ENCODE results near the gene SLC22A15. TPM values are rescaled to one million over a fixed set of nuclear protein-coding genes. Genes with fewer than 3 reads are reported as not detected.

The SLC22A15 gene
- total RNA-seq, 1 experiment from 2014 or later = 0.60 TPM

DNA sequence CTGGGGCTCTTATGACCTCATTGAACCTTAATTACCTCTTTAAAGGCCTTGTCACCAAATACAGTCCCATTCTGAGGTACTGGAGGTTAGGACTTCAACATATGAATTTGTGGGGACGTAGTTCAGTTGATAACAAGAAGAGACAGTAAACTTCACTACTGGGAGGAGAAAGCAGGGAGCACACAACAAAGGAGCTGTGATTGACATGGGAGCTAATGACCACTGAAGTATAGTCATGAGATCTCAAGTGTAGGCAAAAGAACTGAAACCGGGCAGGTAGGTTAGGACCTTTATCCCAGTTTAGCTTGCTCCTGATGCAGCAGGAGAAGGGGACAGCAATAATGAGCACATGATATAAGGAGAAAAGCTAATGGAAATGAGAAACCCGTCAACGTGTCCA is 123.1 kb downstream of the SLC22A15 start:
- DNase-seq (ENCODE audit: low spot score) = no peak

DNA sequence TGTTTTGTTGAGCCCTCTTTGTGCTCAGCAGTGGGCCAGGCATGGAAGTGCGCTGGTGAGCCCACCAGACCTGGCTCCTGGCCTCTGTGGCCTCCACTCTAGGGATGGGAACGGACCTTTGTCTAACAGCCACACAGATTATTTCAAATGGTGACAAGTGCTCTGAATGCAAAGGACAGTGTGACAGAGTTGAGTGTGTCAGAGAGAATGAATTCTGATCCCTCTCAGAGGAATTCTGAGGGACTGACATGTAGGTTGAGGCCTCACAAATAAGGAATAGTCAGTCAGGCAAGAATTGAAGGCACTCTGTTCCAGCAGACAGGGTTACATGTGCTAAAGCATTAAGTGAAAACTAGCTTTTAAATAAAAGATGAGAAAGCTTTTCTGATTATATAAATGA is 123.6 kb downstream of the SLC22A15 start:
- DNase-seq (ENCODE audit: low spot score) = no peak

DNA sequence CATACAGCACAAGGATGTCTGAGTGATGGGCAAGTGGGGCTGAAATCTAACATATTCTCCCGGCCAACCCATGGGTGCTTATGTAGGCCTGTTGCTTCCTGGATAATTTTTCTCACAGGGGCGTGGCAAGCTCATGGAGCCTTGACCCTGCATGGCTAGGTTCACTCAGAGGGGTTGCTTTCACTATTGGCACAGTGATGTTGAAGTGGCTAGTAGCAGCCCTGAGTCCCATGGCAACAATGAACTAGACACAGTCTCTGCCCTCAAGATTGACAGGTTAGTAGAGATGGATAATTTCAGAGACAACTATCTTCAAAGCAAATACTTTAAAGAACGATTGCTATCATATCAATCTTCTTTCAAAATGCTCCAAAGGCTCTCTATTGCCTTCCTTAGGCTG is 128.4 kb downstream of the SLC22A15 start:
- no peak for DNase-seq (ENCODE audit: low spot score)

DNA sequence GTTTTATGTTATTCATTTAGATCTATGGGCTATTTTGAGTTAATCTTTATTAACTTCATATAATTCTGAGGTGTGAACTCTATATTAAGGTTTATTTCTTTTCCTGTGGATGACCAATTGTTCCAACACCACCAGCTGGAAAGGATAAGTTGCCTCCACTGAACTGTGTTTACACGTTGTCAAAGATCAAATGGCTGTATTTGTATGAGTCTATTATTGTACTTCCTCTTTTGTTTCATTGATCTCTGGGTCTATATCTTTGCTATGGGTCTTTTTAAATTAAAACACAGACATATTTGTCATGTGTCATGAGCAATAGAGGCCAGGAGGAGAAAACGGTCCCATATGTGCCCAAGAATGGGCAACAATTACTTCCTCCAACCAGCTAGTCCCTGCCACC is 129.7 kb downstream of the SLC22A15 start:
- no peak for DNase-seq (ENCODE audit: low spot score)

DNA sequence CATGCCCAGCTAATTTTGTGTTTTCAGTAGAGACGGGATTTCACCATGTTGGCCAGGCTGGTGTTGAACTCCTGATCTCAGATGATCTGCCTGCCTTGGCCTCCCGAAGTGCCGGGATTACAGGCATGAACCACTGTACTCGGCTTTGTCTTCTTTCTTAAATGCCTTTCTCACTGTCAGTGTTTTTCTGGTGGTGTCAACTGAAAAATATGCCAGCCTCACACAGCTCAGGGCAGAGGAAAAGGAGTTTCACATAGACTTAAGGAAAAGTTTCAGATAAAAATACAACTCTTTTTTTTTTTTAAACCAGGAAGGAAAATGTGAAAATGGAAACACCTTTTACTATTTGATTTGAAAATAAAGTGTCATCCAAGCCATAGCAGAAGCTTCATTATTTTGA is 130.3 kb downstream of the SLC22A15 start:
- no peak for DNase-seq (ENCODE audit: low spot score)

DNA sequence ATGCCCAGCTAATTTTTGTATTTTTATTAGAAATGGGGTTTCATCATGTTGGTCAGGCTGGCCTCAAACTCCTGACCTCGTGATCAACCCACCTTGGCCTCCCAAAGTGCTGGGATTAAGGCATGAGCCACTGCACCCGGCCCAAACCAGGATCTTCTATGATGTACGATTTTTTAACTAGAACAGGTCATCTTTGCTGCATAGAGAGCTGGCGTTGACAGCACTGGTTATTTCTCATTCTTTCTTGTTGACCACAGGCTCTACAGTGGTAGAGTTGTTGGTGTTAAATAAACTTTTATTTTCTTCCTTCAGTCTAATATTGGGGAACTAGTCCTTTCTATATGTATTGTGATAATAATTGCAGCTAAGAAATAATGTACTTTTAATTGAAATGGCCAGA is 131.1 kb downstream of the SLC22A15 start:
- DNase-seq (ENCODE audit: low spot score) = no peak

DNA sequence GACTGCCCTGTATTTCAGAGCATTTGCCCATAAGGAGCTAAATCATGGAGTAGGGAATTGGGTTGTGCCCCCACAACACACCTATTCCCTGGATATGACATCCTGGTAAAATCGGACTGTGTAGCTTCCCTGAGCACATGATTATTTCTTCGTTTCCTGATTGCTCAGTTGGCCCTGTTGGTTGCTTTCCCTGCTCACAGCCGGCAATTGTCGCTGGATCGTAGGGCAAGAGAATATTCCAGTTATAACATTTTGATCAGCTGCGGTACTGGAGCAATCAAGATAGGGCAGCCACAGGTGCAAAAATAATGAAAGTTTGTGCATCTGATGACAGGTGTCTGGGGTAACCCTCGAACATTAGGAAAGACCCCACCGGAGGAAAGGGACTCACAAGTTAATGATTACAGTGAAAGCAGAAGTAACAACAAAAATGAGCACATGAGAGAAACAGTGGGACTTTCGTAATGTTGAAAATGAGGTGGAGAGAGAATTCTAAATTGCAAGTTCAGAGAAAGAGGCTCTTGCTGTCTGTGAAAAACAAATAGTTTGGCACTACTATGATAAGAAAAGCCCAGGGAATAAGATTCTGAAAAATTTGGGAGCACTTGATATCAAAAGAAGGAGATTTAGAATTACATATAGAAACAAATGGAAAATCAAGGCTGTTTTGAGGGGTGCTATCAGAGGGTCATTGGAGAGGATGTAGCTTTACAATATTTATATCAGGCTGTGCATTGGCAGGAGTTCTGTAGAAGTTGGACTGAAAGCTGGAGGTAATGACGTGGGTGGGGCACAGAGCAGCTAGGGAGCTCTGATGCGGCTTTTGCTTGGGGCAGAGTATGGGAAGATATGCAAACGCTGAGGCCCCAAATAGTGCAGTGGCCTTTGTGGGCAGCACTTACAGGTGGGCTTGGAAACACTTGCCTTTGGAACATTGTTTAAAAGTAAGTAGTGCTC is 134.5 kb downstream of the SLC22A15 start, which contains the start of gene MAB21L3:
TSS of gene MAB21L3 (plus strand) at position 833 of the 957 bp plus-strand sequence. CDS start 1,217 bp downstream, outside the sequence.
- no peak for DNase-seq (ENCODE audit: low spot score)

DNA sequence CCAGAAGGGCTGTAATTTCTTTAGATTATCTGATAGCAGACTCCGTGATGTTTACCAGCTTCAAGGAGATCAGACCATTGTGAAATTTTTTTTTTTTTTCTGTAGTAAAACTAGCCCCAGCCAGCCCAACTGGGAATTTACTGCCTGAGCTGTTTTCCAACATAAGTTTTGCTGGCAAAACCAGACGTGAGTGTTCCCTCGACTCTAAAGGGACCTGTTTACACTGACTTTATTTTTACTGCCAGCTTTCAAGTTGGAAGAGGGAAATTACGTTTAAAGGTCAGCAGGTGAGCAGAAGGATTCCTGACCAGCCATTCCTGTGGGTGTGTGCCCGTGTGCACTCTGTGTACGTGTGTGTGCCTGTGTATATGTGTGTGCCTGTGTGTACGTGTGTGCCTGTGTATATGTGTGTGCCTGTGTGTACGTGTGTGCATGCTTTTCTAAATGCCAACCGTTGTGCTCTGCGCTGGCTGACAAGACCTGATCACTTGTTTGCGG is 135.3 kb downstream of the SLC22A15 start:
- DNase-seq (ENCODE audit: low spot score) = no peak

DNA sequence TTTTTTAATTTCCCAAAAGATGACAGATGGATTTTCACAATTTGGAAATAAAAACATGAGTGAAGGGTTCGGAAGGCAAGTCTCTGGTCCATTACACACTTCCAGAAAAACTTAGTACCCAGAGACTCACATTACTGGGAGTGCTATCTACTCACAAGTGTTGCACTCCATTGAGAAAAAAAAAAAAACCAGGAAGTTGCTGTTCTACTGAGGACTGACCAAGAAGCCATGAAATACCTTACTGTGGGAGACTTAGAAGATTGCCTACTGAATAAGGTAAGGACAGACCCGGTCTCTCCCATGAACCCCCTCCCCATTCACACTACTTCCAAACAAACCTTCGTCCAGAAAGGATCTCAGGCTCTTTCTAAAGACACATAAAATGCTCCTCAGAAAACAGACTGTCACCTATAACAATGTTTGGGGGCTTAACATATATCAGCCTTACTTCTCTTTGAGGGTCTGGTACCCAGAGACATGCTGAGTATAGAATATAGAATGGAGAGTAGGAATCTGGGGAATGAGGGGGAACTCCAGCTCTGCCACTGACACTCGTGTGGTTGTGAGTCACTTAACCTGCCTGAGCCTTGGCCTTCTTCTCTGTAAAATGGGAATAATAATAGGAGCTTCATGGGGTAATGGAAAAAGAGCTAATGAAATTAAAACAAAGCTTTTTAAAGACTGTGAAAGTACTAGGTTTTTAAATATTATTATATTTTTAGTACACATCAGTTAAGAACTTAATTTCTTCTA is 136.3 kb downstream of the SLC22A15 start:
- DNase-seq (ENCODE audit: low spot score) = no peak

DNA sequence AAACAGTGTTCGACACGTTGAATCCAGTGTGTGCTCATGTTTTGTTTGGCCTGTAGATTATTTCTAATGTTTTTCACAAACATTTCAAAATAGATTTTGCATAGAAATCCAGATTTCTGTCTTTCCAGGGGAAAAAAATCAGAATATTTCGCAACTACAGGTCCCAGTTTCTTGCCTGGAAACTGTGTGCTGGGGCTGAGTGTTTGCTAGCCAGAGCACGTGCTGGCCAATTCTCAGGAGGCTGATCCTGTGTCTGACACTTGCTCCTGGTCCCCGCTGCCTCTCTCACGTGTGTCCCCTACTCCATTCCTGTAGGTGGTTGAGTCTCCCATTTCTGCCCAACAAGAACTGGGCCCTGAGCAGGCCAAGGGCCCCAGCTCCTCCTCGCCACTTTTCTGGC is 137.3 kb downstream of the SLC22A15 start:
- no peak for DNase-seq (ENCODE audit: low spot score)

DNA sequence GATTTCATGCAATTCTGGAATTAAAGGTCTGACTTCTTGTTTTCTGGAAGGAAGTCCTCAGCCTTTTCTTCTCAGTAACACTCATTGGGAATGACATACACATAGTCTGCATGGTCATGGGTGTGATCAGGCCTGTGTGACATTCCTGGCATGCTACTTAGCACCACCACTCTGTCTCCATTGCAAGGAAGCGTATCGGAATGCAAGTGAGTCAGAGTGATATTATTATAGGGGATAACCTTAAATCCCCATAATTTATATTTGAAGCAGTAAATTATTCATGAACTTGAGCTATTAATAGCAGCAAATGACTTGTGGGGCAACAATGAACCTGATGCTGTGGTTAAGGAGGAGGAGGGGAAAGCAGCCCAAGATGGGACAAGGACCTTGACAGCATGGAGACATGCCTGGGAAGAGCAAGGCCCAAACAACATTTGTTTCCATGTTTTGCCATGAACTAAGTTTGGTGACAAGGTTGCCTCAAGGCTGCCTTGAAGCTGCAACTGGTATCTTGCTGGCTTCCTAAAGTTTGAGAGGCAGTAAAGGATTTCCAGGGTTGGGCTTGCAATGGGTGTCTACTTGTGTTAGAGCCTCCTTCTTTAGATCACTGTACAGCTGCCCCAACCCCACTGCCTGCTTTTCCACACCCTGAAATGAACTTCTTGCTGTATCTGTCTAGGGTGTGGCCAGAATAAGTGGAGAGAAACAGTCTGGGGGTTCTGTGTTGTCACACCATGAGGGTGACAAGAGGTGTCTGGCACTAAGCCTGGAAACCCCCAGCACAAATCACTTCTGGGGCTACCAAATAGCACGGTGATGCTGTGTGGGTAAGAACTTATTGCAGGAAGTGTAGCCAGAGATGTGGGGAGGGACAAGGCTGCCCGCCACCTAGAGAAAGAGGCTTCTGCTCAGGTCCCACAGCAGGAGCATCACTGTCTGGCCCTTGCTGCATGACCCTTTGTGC is 139.4 kb downstream of the SLC22A15 start:
- peak; percentile 9 for DNase-seq (ENCODE audit: low spot score)

DNA sequence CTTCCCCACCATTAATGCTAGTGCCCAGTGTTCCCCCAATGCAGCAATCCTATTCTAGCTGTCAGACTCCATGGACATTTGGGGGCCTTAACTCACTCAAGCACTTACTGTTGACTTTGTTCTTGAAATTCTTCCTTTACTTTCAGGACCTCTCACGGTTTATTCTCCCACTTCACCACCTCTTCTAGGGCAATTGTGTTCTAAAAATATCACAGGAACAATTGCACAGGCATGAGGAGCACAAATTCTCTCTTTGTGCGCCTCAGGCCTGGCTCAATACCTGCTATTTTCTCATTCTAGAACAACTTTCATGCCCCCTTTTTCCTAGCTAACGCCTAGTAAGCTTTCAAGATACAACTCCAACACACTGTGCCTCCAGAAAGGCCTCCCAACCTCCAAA is 142.2 kb downstream of the SLC22A15 start:
- no peak for DNase-seq (ENCODE audit: low spot score)

Other genes starting within 250 kb of the SLC22A15 start
- not detected in 2 replicates for gene CASQ2, start 207.8 kb upstream of the SLC22A15 start, total RNA-seq (2014; rRNA removed; shearing (Covaris generic))
- not detected in 2 replicates for gene NHLH2, start 135.4 kb upstream of the SLC22A15 start, total RNA-seq (2014; rRNA removed; shearing (Covaris generic))
- gene MAB21L3, start 134.9 kb downstream of the SLC22A15 start, total RNA-seq (2014; rRNA removed; shearing (Covaris generic)) = not detected in 2 replicates

Measured in H4 (cell line).